ENCODE results near the gene IGFBP2.
"Not testable (repeated sequence)": the region's sequence is repeated elsewhere in the genome, so short reads cannot be mapped to it uniquely, and the experiment has no call there.

IGFBP2 gene

GRCh38 chr2:216632952-216633615 is at the start of gene IGFBP2:
Gene IGFBP2 (plus strand): TSS chr2:216633420. CDS start chr2:216633524, 104 bp downstream.
- no peak within 1 kb of the TSS for H3K9ac ChIP-seq (ENCODE audit: low read length)
- peak within 1 kb of the TSS; percentile 50 for H3K4me3 ChIP-seq (ENCODE audit: low read length)
- H3K27ac ChIP-seq (ENCODE audit: low read depth, low read length), result no peak within 1 kb of the TSS
- H3K4me1 ChIP-seq (ENCODE audit: control insufficient read depth, insufficient read depth, low read length), result no peaks in the 10 kb centered on the region
- H3K27me3 ChIP-seq (ENCODE audit: control insufficient read depth, insufficient read depth, low read length), result peaks cover 8% of the 10 kb centered on the region
- H3K36me3 ChIP-seq (ENCODE audit: control insufficient read depth, insufficient read depth, low read length), result no peaks in the 10 kb centered on the region

- H3K4me1 ChIP-seq (ENCODE audit: control insufficient read depth, insufficient read depth, low read length), result no peaks in the 10 kb centered on the region
- no peaks in the 10 kb centered on the region for H3K36me3 ChIP-seq (ENCODE audit: control insufficient read depth, insufficient read depth, low read length)
- H3K27ac ChIP-seq (ENCODE audit: low read depth, low read length), result no peak overlapping the region
- H3K9ac ChIP-seq (ENCODE audit: low read length), result no peak overlapping the region
- H3K4me3 ChIP-seq (ENCODE audit: low read length), result no peak overlapping the region
- H3K27me3 ChIP-seq (ENCODE audit: control insufficient read depth, insufficient read depth, low read length), result no peaks in the 10 kb centered on the region
These were observed 49.6 kb upstream of the IGFBP2 start for GRCh38 chr2:216583606-216584005.

- Histone ChIP-seq H3K27me3 (ENCODE audit: control insufficient read depth, insufficient read depth, low read length) (no peaks in the 10 kb centered on the region), H3K4me1 (ENCODE audit: control insufficient read depth, insufficient read depth, low read length) (no peaks in the 10 kb centered on the region), H3K36me3 (ENCODE audit: control insufficient read depth, insufficient read depth, low read length) (no peaks in the 10 kb centered on the region), H3K27ac (ENCODE audit: low read depth, low read length) (no peak overlapping the region), H3K9ac (ENCODE audit: low read length) (no peak overlapping the region), H3K4me3 (ENCODE audit: low read length) (no peak overlapping the region)
These were observed 49.1 kb upstream of the IGFBP2 start for GRCh38 chr2:216584112-216584511.

GRCh38 chr2:216585441-216585840 is 47.8 kb upstream of the IGFBP2 start:
- Histone ChIP-seq H3K4me1 (ENCODE audit: control insufficient read depth, insufficient read depth, low read length) (no peaks in the 10 kb centered on the region), H3K27me3 (ENCODE audit: control insufficient read depth, insufficient read depth, low read length) (no peaks in the 10 kb centered on the region), H3K9ac (ENCODE audit: low read length) (no peak overlapping the region), H3K4me3 (ENCODE audit: low read length) (no peak overlapping the region), H3K36me3 (ENCODE audit: control insufficient read depth, insufficient read depth, low read length) (no peaks in the 10 kb centered on the region), H3K27ac (ENCODE audit: low read depth, low read length) (no peak overlapping the region)

- no peak overlapping the region for H3K9ac ChIP-seq (ENCODE audit: low read length)
- no peaks in the 10 kb centered on the region for H3K4me1 ChIP-seq (ENCODE audit: control insufficient read depth, insufficient read depth, low read length)
- H3K27ac ChIP-seq (ENCODE audit: low read depth, low read length), result no peak overlapping the region
- H3K4me3 ChIP-seq (ENCODE audit: low read length), result no peak overlapping the region
- no peaks in the 10 kb centered on the region for H3K27me3 ChIP-seq (ENCODE audit: control insufficient read depth, insufficient read depth, low read length)
- no peaks in the 10 kb centered on the region for H3K36me3 ChIP-seq (ENCODE audit: control insufficient read depth, insufficient read depth, low read length)
These were observed 44.1 kb upstream of the IGFBP2 start for GRCh38 chr2:216588861-216589710.

GRCh38 chr2:216589791-216590190 is 43.4 kb upstream of the IGFBP2 start:
- Histone ChIP-seq H3K27ac (ENCODE audit: low read depth, low read length) (no peak overlapping the region), H3K36me3 (ENCODE audit: control insufficient read depth, insufficient read depth, low read length) (no peaks in the 10 kb centered on the region), H3K27me3 (ENCODE audit: control insufficient read depth, insufficient read depth, low read length) (no peaks in the 10 kb centered on the region), H3K4me1 (ENCODE audit: control insufficient read depth, insufficient read depth, low read length) (no peaks in the 10 kb centered on the region), H3K9ac (ENCODE audit: low read length) (no peak overlapping the region), H3K4me3 (ENCODE audit: low read length) (no peak overlapping the region)

- Histone ChIP-seq H3K27ac (ENCODE audit: low read depth, low read length) (no peak overlapping the region), H3K9ac (ENCODE audit: low read length) (no peak overlapping the region), H3K36me3 (ENCODE audit: control insufficient read depth, insufficient read depth, low read length) (no peaks in the 10 kb centered on the region), H3K4me3 (ENCODE audit: low read length) (no peak overlapping the region), H3K4me1 (ENCODE audit: control insufficient read depth, insufficient read depth, low read length) (no peaks in the 10 kb centered on the region), H3K27me3 (ENCODE audit: control insufficient read depth, insufficient read depth, low read length) (no peaks in the 10 kb centered on the region)
These were observed 42.4 kb upstream of the IGFBP2 start for GRCh38 chr2:216590780-216591179.

- H3K27ac ChIP-seq (ENCODE audit: low read depth, low read length), result no peak overlapping the region
- no peaks in the 10 kb centered on the region for H3K4me1 ChIP-seq (ENCODE audit: control insufficient read depth, insufficient read depth, low read length)
- no peaks in the 10 kb centered on the region for H3K27me3 ChIP-seq (ENCODE audit: control insufficient read depth, insufficient read depth, low read length)
- no peaks in the 10 kb centered on the region for H3K36me3 ChIP-seq (ENCODE audit: control insufficient read depth, insufficient read depth, low read length)
- no peak overlapping the region for H3K4me3 ChIP-seq (ENCODE audit: low read length)
- H3K9ac ChIP-seq (ENCODE audit: low read length), result no peak overlapping the region
These were observed 41.7 kb upstream of the IGFBP2 start for GRCh38 chr2:216591480-216591879.

- Histone ChIP-seq H3K9ac (ENCODE audit: low read length) (no peak overlapping the region), H3K4me3 (ENCODE audit: low read length) (no peak overlapping the region), H3K27ac (ENCODE audit: low read depth, low read length) (no peak overlapping the region), H3K27me3 (ENCODE audit: control insufficient read depth, insufficient read depth, low read length) (no peaks in the 10 kb centered on the region), H3K36me3 (ENCODE audit: control insufficient read depth, insufficient read depth, low read length) (no peaks in the 10 kb centered on the region), H3K4me1 (ENCODE audit: control insufficient read depth, insufficient read depth, low read length) (no peaks in the 10 kb centered on the region)
These were observed 39.1 kb upstream of the IGFBP2 start for GRCh38 chr2:216594081-216594480.

- Histone ChIP-seq H3K4me3 (ENCODE audit: low read length) (no peak overlapping the region), H3K36me3 (ENCODE audit: control insufficient read depth, insufficient read depth, low read length) (no peaks in the 10 kb centered on the region), H3K27ac (ENCODE audit: low read depth, low read length) (no peak overlapping the region), H3K27me3 (ENCODE audit: control insufficient read depth, insufficient read depth, low read length) (no peaks in the 10 kb centered on the region), H3K9ac (ENCODE audit: low read length) (no peak overlapping the region), H3K4me1 (ENCODE audit: control insufficient read depth, insufficient read depth, low read length) (no peaks in the 10 kb centered on the region)
These were observed 36.8 kb upstream of the IGFBP2 start for GRCh38 chr2:216596236-216596979.

- Histone ChIP-seq H3K4me1 (ENCODE audit: control insufficient read depth, insufficient read depth, low read length) (no peaks in the 10 kb centered on the region), H3K27ac (ENCODE audit: low read depth, low read length) (no peak overlapping the region), H3K4me3 (ENCODE audit: low read length) (no peak overlapping the region), H3K27me3 (ENCODE audit: control insufficient read depth, insufficient read depth, low read length) (no peaks in the 10 kb centered on the region), H3K36me3 (ENCODE audit: control insufficient read depth, insufficient read depth, low read length) (no peaks in the 10 kb centered on the region), H3K9ac (ENCODE audit: low read length) (no peak overlapping the region)
These were observed 36.2 kb upstream of the IGFBP2 start for GRCh38 chr2:216596980-216597509.

- not testable (repeated sequence) for H3K9ac ChIP-seq (ENCODE audit: low read length); H3K27ac ChIP-seq (ENCODE audit: low read depth, low read length); H3K36me3 ChIP-seq (ENCODE audit: control insufficient read depth, insufficient read depth, low read length)
These were observed 35.4 kb upstream of the IGFBP2 start for GRCh38 chr2:216597825-216598224.

More at GRCh38 chr2:216597825-216598224, 35.4 kb upstream of the IGFBP2 start:
- not testable (repeated sequence) for H3K4me1 ChIP-seq (ENCODE audit: control insufficient read depth, insufficient read depth, low read length); H3K4me3 ChIP-seq (ENCODE audit: low read length); H3K27me3 ChIP-seq (ENCODE audit: control insufficient read depth, insufficient read depth, low read length)

Measured in rectal smooth muscle tissue (tissue), 1 donor.